Glutamatergic neuron (in vitro differentiated cells): ENCODE results near the gene COX7A2. TPM values are rescaled to one million over a fixed set of nuclear protein-coding genes. Genes with fewer than 3 reads are reported as not detected.

Experiments used
- DNase-seq: peaks from one replicate; pipeline ENCODE4 v3.0.0; 2022
- H3K27ac Mint-ChIP-seq: one replicate; pipeline ENCODE4 v1.8.0; 2020; ENCODE audit warnings: mild to moderate bottlenecking, mixed read lengths, inconsistent platforms; ENCODE audit not compliant: unreplicated experiment
- H3K27me3 Mint-ChIP-seq: one replicate; pipeline ENCODE4 v1.8.0; 2020; ENCODE audit warnings: mild to moderate bottlenecking, moderate library complexity, mixed read lengths, inconsistent platforms; ENCODE audit not compliant: unreplicated experiment
- H3K36me3 Mint-ChIP-seq: one replicate; pipeline ENCODE4 v1.8.0; 2020; ENCODE audit warnings: mild to moderate bottlenecking, mixed read lengths, inconsistent platforms; ENCODE audit not compliant: unreplicated experiment
- H3K4me1 Mint-ChIP-seq: one replicate; pipeline ENCODE4 v1.8.0; 2020; ENCODE audit warnings: mild to moderate bottlenecking, low read depth, mixed read lengths, inconsistent platforms; ENCODE audit not compliant: unreplicated experiment
- H3K4me3 Mint-ChIP-seq: one replicate; pipeline ENCODE4 v1.8.0; 2020; ENCODE audit warnings: mild to moderate bottlenecking, mixed read lengths, inconsistent platforms; ENCODE audit not compliant: unreplicated experiment
- H3K9me3 Mint-ChIP-seq: one replicate; pipeline ENCODE4 v1.8.0; 2020; ENCODE audit warnings: mild to moderate bottlenecking, moderate library complexity, mixed read lengths, inconsistent platforms; ENCODE audit not compliant: unreplicated experiment
- CTCF ChIP-seq: fragments of 200-600 bp; sonication (generic); IDR thresholded peaks from one replicate; pipeline ENCODE4 v1.5.0; 2021; ENCODE audit not compliant: partially characterized antibody, unreplicated experiment
- total RNA-seq: library from RNA; stranded (reverse); fragmentation: NEBNext Ultra II Directional; extraction: Animal tissue kit (Norgen Biotek cat#: 25700); gene quantifications from one replicate; pipeline ENCODE4 v1.2.1, GENCODE V29; 2021; ENCODE audit not compliant: unreplicated experiment

COX7A2 gene
- total RNA-seq, 1 donor from 2014 or later: 527 TPM

DNA sequence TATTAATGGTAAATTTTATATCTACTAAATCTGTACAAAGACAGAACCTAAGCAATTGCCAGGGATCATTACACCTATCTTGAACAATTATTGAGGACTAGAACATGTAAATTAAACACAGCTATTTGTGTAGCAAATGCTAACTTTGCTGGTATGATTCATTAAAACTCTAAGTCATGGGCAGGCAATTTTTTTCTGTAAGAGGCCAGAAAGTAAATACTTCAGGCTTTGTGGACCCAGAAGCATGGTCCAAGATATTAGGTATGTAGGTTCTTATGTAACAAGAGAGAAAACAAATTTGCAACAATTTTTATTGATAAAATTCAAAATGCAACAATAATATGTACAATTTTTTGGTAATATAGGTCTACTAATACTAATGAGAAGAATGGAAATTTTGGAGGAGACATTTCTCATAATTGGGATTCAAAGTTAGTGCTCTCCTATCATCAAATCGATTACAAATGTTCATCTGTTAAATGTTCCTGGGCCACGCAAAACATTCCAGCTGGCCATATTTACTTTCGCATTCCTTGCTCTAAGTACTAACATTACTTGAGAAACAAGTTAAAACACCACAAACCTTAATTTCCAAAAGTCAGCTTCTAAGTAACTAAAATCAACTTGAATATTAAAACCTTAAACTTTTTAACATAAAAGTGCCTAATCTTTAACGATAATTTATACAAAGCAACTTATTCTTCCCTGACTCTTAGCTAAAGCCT, 36.7 kb upstream of the COX7A2 start:
- Mint-ChIP-seq H3K36me3 (no peaks in the 10 kb centered on the region), H3K27me3 (no peaks in the 10 kb centered on the region), H3K27ac (peak overlapping the region; percentile 64), H3K4me3 (peak overlapping the region; percentile 64), H3K9me3 (peaks cover 1% of the 10 kb centered on the region), H3K4me1 (peaks cover 34% of the 10 kb centered on the region)
- no peak for DNase-seq
- TF ChIP-seq CTCF: no peak

DNA sequence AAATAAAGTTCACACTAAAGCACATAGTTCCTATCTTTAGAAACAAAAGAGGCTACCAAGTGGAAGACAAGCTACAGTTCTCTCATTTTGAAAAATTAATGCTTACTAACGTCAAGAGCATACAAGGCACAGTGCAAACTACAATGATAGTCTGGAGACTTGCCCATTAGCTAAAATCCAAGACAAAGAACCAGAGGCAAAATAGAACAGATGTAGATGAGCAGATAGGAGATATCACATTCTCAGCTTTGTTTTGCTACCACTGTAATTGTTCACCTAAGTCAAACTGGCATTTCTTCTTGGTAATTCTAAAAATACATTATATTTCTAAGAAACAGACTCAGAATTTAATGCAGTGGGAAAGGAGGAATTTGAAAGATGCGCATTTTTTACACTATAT, 35.8 kb upstream of the COX7A2 start:
- TF ChIP-seq CTCF: no peak
- Mint-ChIP-seq H3K27me3 (no peaks in the 10 kb centered on the region), H3K27ac (no peak overlapping the region), H3K4me1 (peaks cover 36% of the 10 kb centered on the region), H3K9me3 (peaks cover 3% of the 10 kb centered on the region), H3K4me3 (no peak overlapping the region), H3K36me3 (peaks cover 3% of the 10 kb centered on the region)
- DNase-seq: no peak

- H3K9me3 Mint-ChIP-seq: peaks cover 3% of the 10 kb centered on the region
Observed at GRCh38 chr6:75278474-75279077, 35.0 kb upstream of the COX7A2 start.

GRCh38 chr6:75275067-75275466, 31.5 kb upstream of the COX7A2 start:
- Mint-ChIP-seq H3K4me3 (no peak overlapping the region), H3K9me3 (peaks cover 3% of the 10 kb centered on the region), H3K27ac (no peak overlapping the region), H3K36me3 (peaks cover 3% of the 10 kb centered on the region), H3K4me1 (peaks cover 26% of the 10 kb centered on the region), H3K27me3 (no peaks in the 10 kb centered on the region)
- no peak for TF ChIP-seq CTCF
- DNase-seq: no peak

More at GRCh38 chr6:75278474-75279077, 35.0 kb upstream of the COX7A2 start:
- H3K4me1 Mint-ChIP-seq: peaks cover 36% of the 10 kb centered on the region
- TF ChIP-seq CTCF: no peak
- no peak overlapping the region for H3K27ac Mint-ChIP-seq
- DNase-seq: no peak
- peak overlapping the region; percentile 7 for H3K4me3 Mint-ChIP-seq
- no peaks in the 10 kb centered on the region for H3K27me3 Mint-ChIP-seq
- peaks cover 3% of the 10 kb centered on the region for H3K36me3 Mint-ChIP-seq

DNA sequence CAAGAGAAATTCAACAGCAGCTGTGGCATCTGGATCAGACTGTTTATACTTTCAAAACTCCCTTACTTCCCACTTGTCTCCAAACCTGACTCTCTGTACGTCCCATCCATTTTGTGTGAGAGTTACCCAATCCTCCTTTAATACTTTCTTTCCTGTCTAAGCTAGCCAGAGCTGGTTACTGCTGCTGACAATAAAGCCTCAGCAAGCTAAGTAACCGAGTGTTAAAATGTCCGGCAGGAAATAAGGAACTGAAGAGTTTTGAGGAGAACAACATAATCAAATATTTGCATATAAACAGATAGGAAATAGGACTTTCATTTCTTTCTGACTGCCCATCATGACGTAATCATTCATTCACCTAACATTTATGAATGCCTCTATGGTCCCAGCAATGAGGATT, 29.4 kb upstream of the COX7A2 start:
- Mint-ChIP-seq H3K36me3 (peaks cover 3% of the 10 kb centered on the region), H3K27ac (peak overlapping the region; percentile 31), H3K27me3 (no peaks in the 10 kb centered on the region), H3K4me3 (no peak overlapping the region), H3K4me1 (peaks cover 19% of the 10 kb centered on the region), H3K9me3 (peaks cover 3% of the 10 kb centered on the region)
- no peak for TF ChIP-seq CTCF
- no peak for DNase-seq
